ENCODE data around the gene PTEN.

The PTEN gene

DNA sequence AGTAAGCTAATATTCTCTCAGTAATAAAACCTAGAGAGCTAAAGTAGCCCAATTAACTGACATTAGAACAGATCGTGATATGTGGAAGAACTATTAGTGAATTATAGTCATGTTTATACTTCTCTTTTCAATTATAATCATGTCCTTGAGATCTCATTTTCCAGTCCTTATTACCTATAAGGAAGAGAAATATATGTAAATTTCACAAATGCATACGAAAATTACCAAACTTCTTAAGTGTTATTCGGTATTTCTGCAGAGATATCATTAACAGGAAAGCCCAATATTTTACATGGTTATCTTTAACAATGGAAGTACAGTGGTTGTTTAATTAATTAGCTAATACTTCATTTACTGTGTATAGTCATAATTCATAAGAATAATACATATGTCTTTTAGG lies 110.7 kb downstream of the PTEN start:
- no peak for DNase-seq (ENCODE audit: low read depth in 2 of 2)

- no peak for DNase-seq (ENCODE audit: low read depth in 2 of 2)
Measured at GRCh38 chr10:87974769-87975168, 111.3 kb downstream of the PTEN start.

GRCh38 chr10:87976101-87976743 lies 112.8 kb downstream of the PTEN start:
- DNase-seq (ENCODE audit: low read depth in 2 of 2), result no peak

- DNase-seq (ENCODE audit: low read depth in 2 of 2), result no peak
Measured at GRCh38 chr10:87978166-87978565, 114.7 kb downstream of the PTEN start.

DNA sequence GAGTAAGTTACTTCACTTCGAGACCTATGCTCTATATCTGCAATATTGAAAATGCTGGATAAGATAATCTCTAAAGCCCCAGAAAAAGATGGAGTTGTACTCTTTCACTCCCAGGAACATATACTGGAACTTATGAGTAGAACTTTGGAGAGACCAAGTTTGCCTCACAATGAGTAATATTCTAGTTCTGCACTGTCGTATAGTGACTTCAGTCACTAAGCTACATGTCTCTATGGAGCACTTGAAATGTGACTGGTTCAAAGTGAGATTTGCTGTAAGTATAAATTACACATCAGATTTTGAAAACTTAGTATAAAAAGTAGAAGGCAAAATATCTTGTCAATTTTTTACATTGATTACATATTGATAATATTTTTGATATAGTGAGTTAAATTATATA lies 116.4 kb downstream of the PTEN start:
- DNase-seq (ENCODE audit: low read depth in 2 of 2), result no peak

GRCh38 chr10:87983716-87984115 lies 120.3 kb downstream of the PTEN start:
- no peak for DNase-seq (ENCODE audit: low read depth in 2 of 2)

- DNase-seq (ENCODE audit: low read depth in 2 of 2), result no peak
Measured at GRCh38 chr10:87987206-87987605, 123.8 kb downstream of the PTEN start.

- DNase-seq (ENCODE audit: low read depth in 2 of 2), result no peak
Measured at GRCh38 chr10:87991946-87992345, 128.5 kb downstream of the PTEN start.

- no peak for DNase-seq (ENCODE audit: low read depth in 2 of 2)
Measured at GRCh38 chr10:88004451-88004850, 141.0 kb downstream of the PTEN start.

GRCh38 chr10:88006261-88006660 lies 142.8 kb downstream of the PTEN start:
- DNase-seq (ENCODE audit: low read depth in 2 of 2), result no peak

DNA sequence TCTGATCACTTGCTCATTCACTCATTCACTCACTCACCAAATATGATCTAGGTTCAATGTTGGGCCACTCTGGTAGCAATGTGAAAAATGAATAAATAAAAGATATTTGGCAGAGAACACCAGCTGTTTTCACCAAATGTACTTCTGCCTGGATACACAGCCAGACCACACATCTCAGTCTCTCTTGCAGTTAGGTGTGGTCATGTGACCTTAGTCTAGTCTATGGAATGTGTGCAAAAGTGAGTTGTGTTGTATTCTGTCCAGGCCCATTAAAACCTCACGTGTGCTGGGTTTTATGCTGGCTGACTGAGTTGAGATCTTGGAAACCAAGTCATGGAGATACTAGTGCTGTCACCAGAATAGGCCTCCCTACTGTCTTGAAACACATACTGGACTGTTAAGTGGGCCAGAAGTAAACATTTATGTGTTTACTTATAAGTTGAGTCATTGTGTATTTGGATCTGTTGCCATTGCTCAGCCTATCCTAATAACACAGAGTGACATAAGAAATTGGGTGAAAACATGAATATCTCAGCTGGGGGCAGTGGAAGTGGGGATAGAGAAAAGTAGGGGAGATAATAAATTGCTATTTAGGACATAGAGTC lies 145.5 kb downstream of the PTEN start:
- DNase-seq (ENCODE audit: low read depth in 2 of 2), result no peak

DNA sequence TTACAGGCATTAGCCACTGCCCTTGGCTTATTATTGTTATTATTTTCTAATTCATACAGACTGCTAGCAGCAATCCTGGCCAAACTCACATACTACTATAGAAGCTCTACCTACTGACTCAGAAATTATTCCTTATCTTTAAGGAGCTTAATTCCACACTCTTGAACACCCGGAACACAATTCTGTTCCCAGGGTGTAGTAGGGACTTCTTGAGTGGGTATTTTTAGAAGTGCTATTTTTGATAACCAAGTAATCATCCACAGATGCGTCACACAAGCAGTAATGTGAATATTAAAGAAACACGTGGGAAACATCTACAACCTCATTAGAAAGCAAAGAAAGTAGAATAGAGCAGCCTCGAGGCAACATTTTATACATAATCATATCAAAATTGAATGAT lies 149.2 kb downstream of the PTEN start:
- no peak for DNase-seq (ENCODE audit: low read depth in 2 of 2)

DNA sequence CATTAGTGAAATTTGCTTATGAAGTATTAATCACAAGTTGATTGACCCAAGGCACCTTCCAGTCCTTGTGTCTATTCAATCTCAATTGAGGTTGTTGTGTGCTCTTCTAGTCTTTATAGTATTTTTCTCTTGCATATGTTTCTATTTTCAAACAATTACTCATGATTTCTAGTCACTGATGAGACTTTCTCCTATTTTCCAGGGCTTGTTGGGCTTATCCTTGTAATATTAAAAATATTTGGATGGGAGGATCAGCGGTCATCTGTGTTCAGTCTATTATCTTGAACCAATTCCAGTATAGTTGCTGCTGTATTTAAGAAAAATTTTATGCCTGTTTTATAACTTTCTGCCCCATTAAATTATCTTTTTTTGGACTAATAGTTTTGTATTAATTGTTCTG lies 154.4 kb downstream of the PTEN start:
- no peak for DNase-seq (ENCODE audit: low read depth in 2 of 2)

DNA sequence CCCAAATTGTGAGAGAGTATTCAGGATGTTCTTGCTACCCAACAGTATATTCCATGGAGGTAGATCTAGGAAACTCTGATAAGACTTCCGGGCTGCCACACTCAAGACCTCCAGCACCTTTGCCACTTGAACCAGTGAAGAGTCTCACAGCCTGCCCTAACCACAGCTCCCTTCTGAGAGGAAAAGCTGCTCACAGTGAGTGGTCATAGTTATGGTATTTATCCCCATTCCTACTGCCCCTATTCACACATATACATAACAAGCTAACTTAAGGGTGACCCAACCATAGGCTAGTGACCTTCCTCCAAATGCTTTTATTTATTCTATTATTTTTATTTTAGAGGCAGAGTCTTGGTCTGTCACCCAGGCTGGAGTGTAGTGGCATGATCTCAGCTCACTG lies 156.3 kb downstream of the PTEN start:
- DNase-seq (ENCODE audit: low read depth in 2 of 2), result no peak
